ENCODE data around the gene STC2.

- TF ChIP-seq, protein P1, sequence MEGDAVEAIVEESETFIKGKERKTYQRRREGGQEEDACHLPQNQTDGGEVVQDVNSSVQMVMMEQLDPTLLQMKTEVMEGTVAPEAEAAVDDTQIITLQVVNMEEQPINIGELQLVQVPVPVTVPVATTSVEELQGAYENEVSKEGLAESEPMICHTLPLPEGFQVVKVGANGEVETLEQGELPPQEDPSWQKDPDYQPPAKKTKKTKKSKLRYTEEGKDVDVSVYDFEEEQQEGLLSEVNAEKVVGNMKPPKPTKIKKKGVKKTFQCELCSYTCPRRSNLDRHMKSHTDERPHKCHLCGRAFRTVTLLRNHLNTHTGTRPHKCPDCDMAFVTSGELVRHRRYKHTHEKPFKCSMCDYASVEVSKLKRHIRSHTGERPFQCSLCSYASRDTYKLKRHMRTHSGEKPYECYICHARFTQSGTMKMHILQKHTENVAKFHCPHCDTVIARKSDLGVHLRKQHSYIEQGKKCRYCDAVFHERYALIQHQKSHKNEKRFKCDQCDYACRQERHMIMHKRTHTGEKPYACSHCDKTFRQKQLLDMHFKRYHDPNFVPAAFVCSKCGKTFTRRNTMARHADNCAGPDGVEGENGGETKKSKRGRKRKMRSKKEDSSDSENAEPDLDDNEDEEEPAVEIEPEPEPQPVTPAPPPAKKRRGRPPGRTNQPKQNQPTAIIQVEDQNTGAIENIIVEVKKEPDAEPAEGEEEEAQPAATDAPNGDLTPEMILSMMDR (optimal IDR thresholded peaks at IDR 0.05 in 1 of 3, IDR thresholded peaks at IDR 0.05 in 1 of 3, conservative IDR thresholded peaks at IDR 0.05 in 1 of 3; ENCODE audit: extremely low read depth in 1 of 3, insufficient read depth in 2 of 3, low read length in 3 of 3), result no peak
- TF ChIP-seq EZH2 (IDR thresholded peaks at IDR 0.05; ENCODE audit: low read length), result no peak
Measured at GRCh38 chr5:173354645-173355044, 26.4 kb upstream of the STC2 start.

Measured in keratinocyte (primary cell).